K562 (cell line): Measurements from ENCODE around the gene PSAT1. TPM values are rescaled to one million over a fixed set of nuclear protein-coding genes. Genes with fewer than 3 reads are reported as not detected.
A peak's percentile ranks its signal among the peaks of the same experiment; 100 is the strongest.

ENCODE experiments used
- ATAC-seq: fragments of 200-7000 bp; cut with Tn5 transposase; 3 replicates; pipeline ENCODE4 v1.9.1; 2020; ENCODE audit warnings: moderate library complexity
- BruUV-seq: library from RNA; stranded (reverse); fragments of 400-500 nt; replicated peaks from 2 replicates; lab custom pipeline; 2021; lab: Mats Ljungman, UMichigan
- CTCF ChIA-PET: fragments of 300-600 bp; formaldehyde crosslinking; extraction: SDS; loops from one replicate; lab custom pipeline; 2021; ENCODE audit warnings: low intra/inter-chr PET ratio; lab: Yijun Ruan, JAX
- POLR2A ChIA-PET: fragments of 300-600, 350-650 bp; sonication (Branson Sonifier 250); formaldehyde crosslinking; extraction: SDS; loops from one replicate; lab custom pipeline; 2021; ENCODE audit warnings: antibody characterized with exemption, inconsistent platforms; lab: Yijun Ruan, JAX
- DNase-seq, 4 experiments: peaks; one replicate each; pipeline versions ENCODE4 v3.0.0 to v3.0.0-alpha.2; 2011 to 2018; ENCODE audit warnings: low spot score in 3 of 4, mixed read lengths in 3 of 4; ENCODE audit errors: extremely low read depth in 1 of 4
- FAIRE-seq: peaks from 2 replicates; lab custom pipeline; 2011; peaks lifted over from hg19 to GRCh38; lab: Jason Lieb, UNC
- H2AFZ ChIP-seq: 2 replicates; pipeline ENCODE4 v1.6.0; 2011; ENCODE audit warnings: low read depth, low read length, control low read depth, inconsistent platforms
- H3K27ac ChIP-seq: fragments of 200-600 bp; 3 replicates; pipeline ENCODE4 v1.8.0; 2011; ENCODE audit warnings: low read depth, mild to moderate bottlenecking, control low read depth, inconsistent platforms, low read length, moderate library complexity, mixed read lengths; ENCODE audit errors: extremely low read depth
- H3K27me3 ChIP-seq, 2 experiments: fragments of 300-600 bp in 1 of 2; 2 replicates in 1 of 2; 3 replicates in 1 of 2; pipeline versions ENCODE4 v1.6.0 to v1.8.0; 2011; ENCODE audit warnings: inconsistent platforms in 2 of 2, low read length in 2 of 2, mild to moderate bottlenecking in 1 of 2, mixed read lengths in 1 of 2, moderate library complexity in 1 of 2; ENCODE audit not compliant: control insufficient read depth in 2 of 2, insufficient read depth in 2 of 2
- H3K36me3 ChIP-seq: fragments of 300-600 bp; 3 replicates; pipeline ENCODE4 v1.8.0; 2011; ENCODE audit warnings: mild to moderate bottlenecking, low read length, inconsistent platforms; ENCODE audit not compliant: control insufficient read depth, insufficient read depth
- H3K4me1 ChIP-seq, 2 experiments: fragments of 200-600 bp in 1 of 2; replicated peaks in 1 of 2; 2 replicates in 1 of 2; 3 replicates in 1 of 2; pipeline versions ENCODE4 v1.5.1 to v1.8.0; 2011; ENCODE audit warnings: inconsistent platforms in 2 of 2, low read length in 2 of 2, mild to moderate bottlenecking in 1 of 2, mixed read lengths in 1 of 2, moderate library complexity in 1 of 2; ENCODE audit not compliant: control insufficient read depth in 2 of 2, insufficient read depth in 2 of 2
- H3K4me2 ChIP-seq: 2 replicates; pipeline ENCODE4 v1.6.1; 2011; ENCODE audit warnings: low read length, control low read depth, inconsistent platforms, mixed read lengths; ENCODE audit not compliant: insufficient read depth
- H3K4me3 ChIP-seq: fragments of 200-600 bp; sonication (generic), shearing (Covaris generic); 2 replicates; pipeline ENCODE4 v1.5.1; 2016; ENCODE audit warnings: control low read depth, inconsistent platforms
- H3K79me2 ChIP-seq: fragments of 200-600 bp; 3 replicates; pipeline ENCODE4 v1.8.0; 2011; ENCODE audit warnings: low read length, inconsistent platforms; ENCODE audit not compliant: control insufficient read depth, insufficient read depth
- H3K9ac ChIP-seq, 2 experiments: 2 replicates each; pipeline versions ENCODE4 v1.6.0 to v1.6.1; 2011; ENCODE audit warnings: low read depth in 2 of 2, low read length in 2 of 2, control low read depth in 1 of 2, inconsistent platforms in 1 of 2, mild to moderate bottlenecking in 1 of 2, mixed read lengths in 1 of 2; ENCODE audit not compliant: insufficient read depth in 1 of 2
- H3K9me1 ChIP-seq: one replicate; pipeline ENCODE4 v1.6.0; 2011; ENCODE audit warnings: inconsistent platforms, mild to moderate bottlenecking, low read length, moderate library complexity; ENCODE audit not compliant: control insufficient read depth, insufficient read depth
- H3K9me3 ChIP-seq: replicated peaks from 2 replicates; pipeline ENCODE4 v1.5.1; 2011; ENCODE audit warnings: low read depth, low read length, inconsistent platforms; ENCODE audit not compliant: control insufficient read depth, insufficient read depth
- H4K20me1 ChIP-seq: replicated peaks from 2 replicates; pipeline ENCODE4 v1.6.1; 2011; ENCODE audit warnings: low read length, inconsistent platforms, mixed read lengths; ENCODE audit not compliant: control insufficient read depth, insufficient read depth
- HEY1 ChIP-seq: fragments of 250-450 bp; sonication (Bioruptor Pico); IDR thresholded peaks from 2 replicates; pipeline ENCODE4 v1.5.0; 2020; ENCODE audit warnings: mild to moderate bottlenecking, moderate library complexity, borderline replicate concordance
- HINFP ChIP-seq: fragments of 450-650 bp; conservative IDR thresholded peaks from 2 replicates; pipeline ENCODE4 v1.6.1; 2016; ENCODE audit warnings: missing genetic modification characterization, low read depth, mild to moderate bottlenecking, control low read depth, missing compliant biosample characterization
- HNRNPUL1 ChIP-seq: fragments of 200-400 bp; formaldehyde crosslinking; IDR thresholded peaks from 2 replicates; pipeline ENCODE4 v1.6.1; 2017; ENCODE audit warnings: low read length
- MYBL2 ChIP-seq, 2 experiments: fragments of 450-650 bp in 1 of 2; sonication (generic) in 1 of 2; formaldehyde crosslinking in 1 of 2; IDR thresholded peaks; 2 replicates each; pipeline versions ENCODE4 v1.6.1 to v1.8.1; 2017 to 2022; ENCODE audit warnings: borderline replicate concordance in 1 of 2, inconsistent platforms in 1 of 2, low read depth in 1 of 2, mild to moderate bottlenecking in 1 of 2, missing genetic modification reagents in 1 of 2, moderate library complexity in 1 of 2
- RBM15 ChIP-seq: fragments of 200-400 bp; formaldehyde crosslinking; IDR thresholded peaks from 2 replicates; pipeline ENCODE4 v1.6.1; 2018; ENCODE audit warnings: mild to moderate bottlenecking, low read length, moderate library complexity; ENCODE audit not compliant: insufficient read depth
- ZNF134 ChIP-seq: fragments of 250-450 bp; sonication (Bioruptor Pico); conservative IDR thresholded peaks from 2 replicates; pipeline ENCODE4 v1.4.0; 2020
- ZNF140 ChIP-seq: fragments of 250-450 bp; sonication (Bioruptor Pico); IDR thresholded peaks from 2 replicates; pipeline ENCODE4 v1.8.0; 2021; ENCODE audit warnings: moderate library complexity, mild to moderate bottlenecking, inconsistent platforms
- ZNF507 ChIP-seq: conservative IDR thresholded peaks from 2 replicates; pipeline ENCODE4 v1.6.1; 2017; ENCODE audit warnings: missing genetic modification characterization, missing compliant biosample characterization
- ZNF586 ChIP-seq: fragments of 450-650 bp; formaldehyde crosslinking; conservative IDR thresholded peaks from 2 replicates; pipeline ENCODE4 v1.4.0; 2020; ENCODE audit warnings: mild to moderate bottlenecking, moderate library complexity
- ZNF75A ChIP-seq: fragments of 450-650 bp; formaldehyde crosslinking; IDR thresholded peaks from 2 replicates; pipeline ENCODE4 v1.4.0; 2020; ENCODE audit warnings: mild to moderate bottlenecking
- ZNF77 ChIP-seq: fragments of 250-450 bp; sonication (Bioruptor Pico); IDR thresholded peaks from 2 replicates; pipeline ENCODE4 v1.5.0; 2020
- WGBS: fragments of 100-300 bp; shearing (Covaris generic); methylation state at CpG from one replicate; pipeline ENCODE4 v1.1.6; 2016; ENCODE audit warnings: low coverage, mixed read lengths; ENCODE audit not compliant: insufficient coverage; ENCODE audit errors: missing lambda C conversion rate; 5-methylcytosine and 5-hydroxymethylcytosine counted together
- in situ Hi-C: fragments of 300-500 bp; cut with MboI; formaldehyde crosslinking; loops from 4 replicates; pipeline ENCODE4 v1.15.0; 2018; ENCODE audit warnings: inconsistent platforms, mixed read lengths
- intact Hi-C: fragments of 100-400 bp; cut with micrococcal nuclease; formaldehyde crosslinking; loops from 2 replicates; pipeline ENCODE4 v1.14.2; 2022
- polyA plus RNA-seq, 8 experiments: library from polyadenylated mRNA; depleted of rRNA in 4 of 8; stranded (reverse) in 5 of 8; unstranded in 3 of 8; fragments of >200 nt; fragmentation: Nextera tagmentation in 2 of 8; fragmentation: Illumina TruSeq in 1 of 8; extraction: Ambion mirVana in 2 of 8; extraction: Trizol in 1 of 8; gene quantifications; 2 replicates each; pipeline versions ENCODE4 v1.2.1 to v1.2.3, GENCODE V29; 2011 to 2014; ENCODE audit warnings: inconsistent platforms in 1 of 8, missing spikeins in 1 of 8
- total RNA-seq, 7 experiments: library from RNA; depleted of rRNA in 6 of 7; stranded (reverse); fragments of >200 nt in 6 of 7; fragmentation: Illumina TruSeq in 2 of 7; extraction: Trizol in 2 of 7; gene quantifications; 2 replicates each; pipeline versions ENCODE4 v1.2.1 to v1.2.3, GENCODE V29; 2011 to 2021; ENCODE audit warnings: low replicate concordance in 1 of 7
- TF ChIP-seq, protein P1 (sequence below): fragments of 450-650 bp; IDR thresholded peaks from 2 replicates; pipeline ENCODE4 v1.6.1; 2016; ENCODE audit warnings: low read depth

Gene PSAT1
- total and polyA plus RNA-seq, 9 of the 15 experiments (the other 6 are each of a cell fraction or from before 2014, with no cell fraction given) = 29.7 to 151 (median 98.3) TPM

GRCh38 chr9:78324068-78324650 is 27.2 kb downstream of the PSAT1 start:
- H3K27ac ChIP-seq = no peak overlapping the region; the same call in 2 of the 3 replicates
- ChIA-PET POLR2A (interaction anchor here (1.1 to 2.0 kb wide), 3 partner anchors 8 to 12 kb away, joined by 5 to 11 read pairs (median 6); no protein-coding TSS in a partner anchor), CTCF (no interaction called here)
- no peak for DNase-seq
- TF ChIP-seq ZNF77 (CRISPR knock-in tag) (no peak), ZNF507 (no peak), ZNF586 (CRISPR knock-in tag) (no peak), HEY1 (CRISPR knock-in tag) (no peak), ZNF140 (CRISPR knock-in tag) (no peak), ZNF75A (no peak), HINFP (tag) (no peak), MYBL2 (IDR thresholded peaks at IDR 0.05; ENCODE audit: low read depth) (no peak), MYBL2 (CRISPR knock-in tag; IDR thresholded peaks at IDR 0.05; ENCODE audit: borderline replicate concordance) (no peak), RBM15 (no peak), HNRNPUL1 (no peak), ZNF134 (no peak)
- TF ChIP-seq, protein P1, sequence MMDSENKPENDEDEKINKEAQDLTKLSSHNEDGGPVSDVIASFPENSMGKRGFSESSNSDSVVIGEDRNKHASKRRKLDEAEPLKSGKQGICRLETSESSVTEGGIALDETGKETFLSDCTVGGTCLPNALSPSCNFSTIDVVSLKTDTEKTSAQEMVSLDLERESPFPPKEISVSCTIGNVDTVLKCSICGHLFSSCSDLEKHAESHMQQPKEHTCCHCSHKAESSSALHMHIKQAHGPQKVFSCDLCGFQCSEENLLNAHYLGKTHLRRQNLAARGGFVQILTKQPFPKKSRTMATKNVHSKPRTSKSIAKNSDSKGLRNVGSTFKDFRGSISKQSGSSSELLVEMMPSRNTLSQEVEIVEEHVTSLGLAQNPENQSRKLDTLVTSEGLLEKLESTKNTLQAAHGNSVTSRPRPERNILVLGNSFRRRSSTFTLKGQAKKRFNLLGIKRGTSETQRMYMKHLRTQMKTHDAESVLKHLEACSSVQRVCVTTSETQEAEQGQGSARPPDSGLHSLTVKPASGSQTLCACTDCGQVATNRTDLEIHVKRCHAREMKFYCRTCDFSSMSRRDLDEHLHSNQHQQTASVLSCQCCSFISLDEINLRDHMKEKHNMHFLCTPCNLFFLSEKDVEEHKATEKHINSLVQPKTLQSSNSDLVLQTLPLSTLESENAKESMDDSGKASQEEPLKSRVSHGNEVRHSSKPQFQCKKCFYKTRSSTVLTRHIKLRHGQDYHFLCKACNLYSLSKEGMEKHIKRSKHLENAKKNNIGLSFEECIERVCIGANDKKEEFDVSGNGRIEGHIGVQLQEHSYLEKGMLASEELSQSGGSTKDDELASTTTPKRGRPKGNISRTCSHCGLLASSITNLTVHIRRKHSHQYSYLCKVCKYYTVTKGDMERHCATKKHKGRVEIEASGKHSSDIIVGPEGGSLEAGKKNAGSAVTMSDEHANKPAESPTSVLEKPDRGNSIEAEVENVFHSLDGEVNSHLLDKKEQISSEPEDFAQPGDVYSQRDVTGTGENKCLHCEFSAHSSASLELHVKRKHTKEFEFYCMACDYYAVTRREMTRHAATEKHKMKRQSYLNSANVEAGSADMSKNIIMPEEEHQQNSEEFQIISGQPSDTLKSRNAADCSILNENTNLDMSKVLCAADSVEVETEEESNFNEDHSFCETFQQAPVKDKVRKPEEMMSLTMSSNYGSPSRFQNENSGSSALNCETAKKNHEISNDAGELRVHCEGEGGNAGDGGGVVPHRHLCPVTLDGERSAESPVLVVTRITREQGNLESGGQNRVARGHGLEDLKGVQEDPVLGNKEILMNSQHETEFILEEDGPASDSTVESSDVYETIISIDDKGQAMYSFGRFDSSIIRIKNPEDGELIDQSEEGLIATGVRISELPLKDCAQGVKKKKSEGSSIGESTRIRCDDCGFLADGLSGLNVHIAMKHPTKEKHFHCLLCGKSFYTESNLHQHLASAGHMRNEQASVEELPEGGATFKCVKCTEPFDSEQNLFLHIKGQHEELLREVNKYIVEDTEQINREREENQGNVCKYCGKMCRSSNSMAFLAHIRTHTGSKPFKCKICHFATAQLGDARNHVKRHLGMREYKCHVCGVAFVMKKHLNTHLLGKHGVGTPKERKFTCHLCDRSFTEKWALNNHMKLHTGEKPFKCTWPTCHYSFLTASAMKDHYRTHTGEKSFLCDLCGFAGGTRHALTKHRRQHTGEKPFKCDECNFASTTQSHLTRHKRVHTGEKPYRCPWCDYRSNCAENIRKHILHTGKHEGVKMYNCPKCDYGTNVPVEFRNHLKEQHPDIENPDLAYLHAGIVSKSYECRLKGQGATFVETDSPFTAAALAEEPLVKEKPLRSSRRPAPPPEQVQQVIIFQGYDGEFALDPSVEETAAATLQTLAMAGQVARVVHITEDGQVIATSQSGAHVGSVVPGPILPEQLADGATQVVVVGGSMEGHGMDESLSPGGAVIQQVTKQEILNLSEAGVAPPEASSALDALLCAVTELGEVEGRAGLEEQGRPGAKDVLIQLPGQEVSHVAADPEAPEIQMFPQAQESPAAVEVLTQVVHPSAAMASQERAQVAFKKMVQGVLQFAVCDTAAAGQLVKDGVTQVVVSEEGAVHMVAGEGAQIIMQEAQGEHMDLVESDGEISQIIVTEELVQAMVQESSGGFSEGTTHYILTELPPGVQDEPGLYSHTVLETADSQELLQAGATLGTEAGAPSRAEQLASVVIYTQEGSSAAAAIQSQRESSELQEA = no peak
- ATAC-seq = peak; percentile 16
- no peak overlapping the region for H2AFZ ChIP-seq
- no peak overlapping the region for H3K4me2 ChIP-seq
- H3K79me2 ChIP-seq = no peaks in the 10 kb centered on the region
- peaks cover 0 to 15% of the 10 kb centered on the region in 2 experiments; a peak in 3 of 5 replicates for H3K4me1 ChIP-seq
- H3K9me3 ChIP-seq = no peaks in the 10 kb centered on the region
- WGBS = 81% methylated on average over 7 of the region's 10 CpGs
- H3K27me3 ChIP-seq = no peaks in the 10 kb centered on the region
- FAIRE-seq = no peak
- H4K20me1 ChIP-seq = peaks cover 13% of the 10 kb centered on the region
- H3K4me3 ChIP-seq = no peak overlapping the region
- peaks cover 33% of the 10 kb centered on the region for H3K36me3 ChIP-seq
- no TSS peak for BruUV-seq
- in situ Hi-C loops = no loop called here
- intact Hi-C loops = no loop called here
- no peaks in the 10 kb centered on the region for H3K9me1 ChIP-seq
- H3K9ac ChIP-seq = no peak overlapping the region; a peak in 1 of 4 replicates
